NCI-H187 treated with DMSO at 0.1 percent for 48 hours (cell line): ENCODE measurements around the gene AK3.

Source experiments
- DNase-seq: peaks from one replicate; lab custom pipeline; 2025; lab: John Stamatoyannopoulos, UW

Gene AK3

DNA sequence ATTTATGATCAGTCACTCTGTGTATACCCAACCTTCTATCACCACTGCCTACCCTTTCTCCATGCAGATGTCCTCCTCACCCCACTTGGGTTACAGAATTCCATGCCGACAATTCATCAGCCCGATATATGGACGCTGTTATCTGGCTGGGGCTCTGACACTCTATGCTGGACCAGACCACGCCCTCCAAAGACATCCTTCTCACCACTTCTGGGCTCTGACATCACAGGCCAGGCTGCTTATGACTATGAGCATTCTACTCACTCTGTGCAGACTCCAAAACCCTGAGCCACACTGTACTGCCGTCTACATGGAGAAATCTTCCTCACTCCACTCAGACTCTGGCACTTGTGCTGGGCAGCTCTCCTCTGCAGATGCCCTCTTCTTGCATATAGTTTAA is 7.6 kb upstream of the AK3 start:
- DNase-seq = no peak

DNA sequence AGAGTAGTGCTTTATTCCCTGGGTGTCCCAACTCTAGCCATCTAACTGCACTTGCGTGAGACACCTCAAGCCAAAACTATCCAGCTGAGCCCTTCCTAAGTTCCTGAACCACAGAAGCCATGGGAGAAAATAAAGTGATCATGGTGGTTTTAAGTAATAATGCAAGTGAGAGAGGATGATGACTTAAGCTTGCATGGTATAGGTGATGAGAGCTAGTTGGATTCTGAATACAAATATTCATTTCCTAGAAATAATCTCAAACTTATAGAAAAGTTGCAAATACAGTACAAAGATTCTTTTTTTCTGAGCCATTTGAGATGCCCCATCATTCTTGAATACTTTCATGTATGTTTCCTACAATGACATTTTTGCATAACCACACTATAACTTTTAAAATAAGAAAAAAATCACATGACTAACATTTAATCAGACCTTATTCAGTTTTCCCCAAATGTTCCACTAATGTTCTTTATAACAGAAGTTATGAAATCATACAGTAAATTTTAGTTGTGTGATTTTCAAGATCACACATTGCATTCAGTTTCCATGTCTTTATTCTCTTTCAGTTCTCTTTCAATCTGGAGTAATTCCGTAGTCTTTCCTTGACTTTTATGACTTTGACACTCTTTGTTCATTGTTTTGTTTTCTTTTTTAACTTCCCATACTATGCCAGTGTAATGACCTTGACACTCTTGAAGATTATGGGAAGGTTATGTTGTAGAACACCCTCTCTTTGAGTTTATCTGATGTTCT is 5.5 kb upstream of the AK3 start:
- no peak for DNase-seq

DNA sequence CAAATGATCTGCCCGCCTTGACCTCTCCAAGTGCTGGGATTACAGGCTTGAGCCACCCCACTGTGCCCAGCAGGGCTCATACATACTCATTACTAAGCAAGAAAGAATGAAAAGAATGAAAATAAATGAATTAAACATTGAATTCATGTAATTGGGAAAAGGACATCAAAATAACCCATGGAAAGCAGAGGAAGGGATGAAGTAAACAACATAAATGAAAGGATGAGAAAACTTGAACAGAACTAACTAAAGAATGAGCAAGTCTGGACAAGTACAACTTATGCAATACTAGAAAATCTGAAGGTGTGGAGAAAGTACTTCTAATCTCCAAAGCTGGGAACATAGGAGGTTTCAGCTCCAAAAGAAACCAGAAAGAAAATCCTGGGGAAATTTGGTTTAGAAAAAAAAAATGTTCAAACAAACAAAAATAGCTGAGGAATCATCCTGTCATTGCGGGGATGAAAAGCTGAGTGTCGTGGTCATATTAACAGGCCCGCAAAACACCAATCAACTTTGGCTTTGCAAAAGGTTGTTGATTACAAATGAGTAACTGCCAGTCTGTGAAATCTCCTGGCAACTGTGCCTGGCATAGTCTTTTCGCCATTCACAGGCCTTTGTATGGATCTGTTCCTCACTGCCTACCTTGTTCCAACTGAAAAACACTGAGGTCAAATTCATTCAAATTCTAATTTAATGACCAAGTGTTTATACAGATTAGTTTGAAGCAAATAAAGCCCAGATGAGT is 2.3 kb upstream of the AK3 start:
- no peak for DNase-seq

DNA sequence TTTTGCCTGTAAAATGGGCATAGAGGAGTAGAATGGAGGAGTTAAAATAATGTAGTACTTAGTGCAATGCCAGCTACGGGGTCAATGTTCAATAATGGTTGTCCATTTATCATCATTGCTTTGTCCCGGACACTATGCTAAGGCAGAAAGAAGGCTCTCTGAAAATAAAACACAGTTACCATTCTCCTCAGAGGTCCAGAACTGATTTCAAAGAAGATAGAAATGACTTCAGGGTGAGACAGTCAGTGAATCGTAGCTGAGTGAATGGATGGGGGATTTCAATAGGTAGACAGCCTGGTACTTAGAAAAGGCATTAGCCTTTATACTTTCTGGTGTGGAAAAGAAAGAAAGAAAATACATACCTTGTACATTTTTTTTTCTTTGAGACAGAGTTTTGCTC is 1.2 kb upstream of the AK3 start:
- no peak for DNase-seq

DNA sequence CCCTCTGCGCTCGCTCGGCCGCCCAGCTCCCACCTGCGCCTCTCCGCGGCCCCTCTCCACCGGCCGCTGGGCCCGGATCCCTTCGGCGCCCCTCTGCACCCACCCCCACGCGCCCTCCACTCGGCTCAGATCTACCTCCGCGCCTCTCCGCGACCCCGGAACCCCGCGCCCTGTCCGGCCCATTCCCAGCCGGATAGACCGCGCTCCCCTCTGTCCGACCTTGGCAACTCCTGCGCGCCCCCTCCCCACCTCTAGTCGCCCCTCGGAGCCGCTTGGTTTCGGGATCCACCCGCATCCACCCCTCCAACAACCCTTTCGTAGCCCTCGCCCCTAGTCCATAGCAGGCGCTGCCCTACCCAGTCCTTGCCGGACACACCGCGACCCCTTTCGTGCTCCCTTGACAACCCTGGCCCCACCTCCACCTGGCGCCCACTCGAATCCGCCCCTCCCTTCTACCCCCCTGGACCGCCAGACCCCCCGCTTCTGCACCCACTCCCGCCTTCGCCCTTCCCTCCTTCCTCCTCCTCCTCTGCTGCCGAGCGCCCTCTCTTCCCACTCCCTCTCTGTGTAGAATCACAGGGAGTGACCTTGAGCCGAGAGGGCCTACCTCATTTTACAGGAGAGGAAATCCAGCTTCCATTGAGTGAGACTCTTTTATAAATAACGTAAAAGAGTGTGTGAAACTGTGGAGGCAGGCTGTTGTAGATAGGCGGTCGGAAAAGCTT is 525 bp upstream of the AK3 start:
- DNase-seq = no peak

DNA sequence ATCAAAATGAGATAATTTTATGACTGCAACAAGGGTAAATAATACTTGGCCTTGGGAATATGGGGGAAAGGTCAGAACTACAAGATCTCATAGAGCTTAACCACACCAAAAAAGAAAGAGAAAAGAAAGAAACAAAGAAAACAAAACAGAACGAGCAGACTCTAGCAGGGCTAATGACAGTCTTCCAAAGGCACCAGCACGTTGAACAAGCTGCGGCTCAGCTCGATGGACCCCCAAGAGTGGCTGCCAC is 689 bp downstream of the AK3 start:
- no peak for DNase-seq

DNA sequence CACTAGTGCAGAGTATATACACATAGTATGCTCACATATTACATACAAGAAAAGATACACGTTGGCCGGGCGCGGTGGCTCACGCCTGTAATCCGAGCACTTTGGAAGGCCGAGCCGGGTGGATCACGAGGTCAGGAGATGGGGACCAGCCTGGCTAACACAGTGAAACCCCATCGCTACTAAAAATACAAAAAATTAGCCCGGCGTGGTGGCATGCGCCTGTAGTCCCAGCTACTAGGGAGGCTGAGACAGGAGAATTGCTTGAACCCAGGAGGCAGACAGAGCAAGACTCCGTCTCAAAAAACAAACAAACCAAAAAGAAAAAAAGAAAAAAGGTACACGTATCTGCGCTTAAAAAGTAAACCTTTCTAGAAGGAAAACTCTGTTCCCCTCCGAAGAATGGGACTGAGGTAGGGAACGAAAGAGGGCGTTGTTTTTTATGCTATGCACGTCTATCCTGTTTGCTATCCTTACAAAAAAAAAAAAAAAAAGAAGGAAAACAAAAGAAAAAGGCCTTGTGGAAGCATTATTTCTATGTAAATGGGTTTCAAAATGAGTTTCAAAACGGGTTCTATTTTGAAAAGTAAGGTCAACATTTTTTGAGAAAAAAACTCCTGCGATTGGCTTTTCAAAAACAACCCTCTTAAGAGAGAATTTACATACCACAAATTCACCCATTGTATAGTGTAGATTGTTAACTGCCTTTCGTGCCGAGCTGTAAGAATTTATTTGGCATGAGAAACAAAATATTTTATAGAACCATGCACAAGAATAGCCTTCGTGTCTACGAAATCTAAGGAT is 1.2 kb downstream of the AK3 start:
- DNase-seq = no peak

DNA sequence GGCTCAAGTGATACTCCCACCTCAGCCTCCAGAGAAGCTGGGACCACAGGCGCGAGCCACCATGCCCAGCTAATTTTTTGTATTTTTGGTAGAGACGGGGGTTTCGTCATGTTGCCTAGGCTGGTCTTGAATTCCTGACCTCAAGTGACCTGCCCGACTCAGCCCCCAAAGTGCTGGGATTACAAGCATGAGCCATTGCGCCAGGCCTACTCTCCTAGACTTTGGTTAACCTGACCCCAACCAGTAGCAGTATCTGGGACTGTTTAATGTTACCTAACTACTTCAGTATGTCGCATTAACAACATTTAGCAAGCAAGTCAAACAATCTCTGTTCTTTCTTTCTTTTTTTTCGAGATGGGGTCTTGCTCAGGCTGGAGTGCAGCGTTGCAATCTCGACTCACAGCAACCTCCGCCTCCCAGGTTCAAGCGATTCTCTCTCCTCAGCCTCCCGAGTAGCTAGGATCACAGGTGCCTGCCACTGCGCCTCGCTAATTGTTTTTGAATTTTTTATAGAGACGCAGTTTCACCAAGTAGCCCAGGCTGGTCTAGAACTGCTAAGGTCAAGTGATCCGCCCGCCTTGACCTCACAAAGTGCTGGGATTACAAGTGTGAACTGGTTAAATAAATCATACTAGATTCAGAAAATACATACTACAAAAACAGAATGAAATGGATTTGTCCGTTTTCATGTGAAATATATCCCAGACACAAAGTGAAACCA is 2.0 kb downstream of the AK3 start:
- no peak for DNase-seq

DNA sequence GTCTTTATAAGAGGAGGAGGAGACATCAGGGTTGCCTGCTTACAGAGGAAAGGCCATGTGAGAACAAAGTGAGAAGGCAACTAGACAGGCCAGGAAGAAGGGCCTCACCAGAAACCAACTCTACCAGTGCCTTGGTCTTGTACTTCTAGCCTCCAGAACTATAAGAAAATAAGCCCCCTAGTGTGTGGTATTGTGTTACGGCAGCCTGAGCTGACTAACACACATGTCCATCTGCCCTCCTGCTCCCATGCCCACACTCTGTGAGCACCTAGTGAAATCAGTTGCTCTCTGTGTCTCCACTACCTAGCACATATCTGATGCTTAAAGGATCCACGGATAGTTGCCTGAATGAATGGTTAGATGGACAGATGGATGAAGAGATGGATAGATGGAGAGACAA is 6.9 kb downstream of the AK3 start:
- no peak for DNase-seq

DNA sequence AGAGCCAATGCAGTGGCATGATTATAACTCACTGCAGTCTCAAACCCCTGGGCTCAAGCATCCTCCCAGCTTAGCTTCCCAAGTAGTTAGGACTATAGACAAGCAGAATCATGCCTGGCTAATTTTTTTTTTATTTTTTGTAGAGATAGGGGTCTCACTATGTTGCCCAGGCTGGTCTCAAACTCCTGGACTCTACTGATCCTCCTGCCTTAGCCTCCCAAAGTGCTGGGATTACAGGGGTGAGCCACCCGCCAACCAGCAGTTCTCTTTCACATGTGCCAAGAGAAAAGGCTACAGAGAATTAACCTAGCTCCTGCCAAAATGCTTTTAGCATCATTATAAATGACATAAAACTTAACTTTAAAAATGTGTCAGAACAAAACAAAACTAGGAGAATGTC is 8.1 kb downstream of the AK3 start:
- no peak for DNase-seq

DNA sequence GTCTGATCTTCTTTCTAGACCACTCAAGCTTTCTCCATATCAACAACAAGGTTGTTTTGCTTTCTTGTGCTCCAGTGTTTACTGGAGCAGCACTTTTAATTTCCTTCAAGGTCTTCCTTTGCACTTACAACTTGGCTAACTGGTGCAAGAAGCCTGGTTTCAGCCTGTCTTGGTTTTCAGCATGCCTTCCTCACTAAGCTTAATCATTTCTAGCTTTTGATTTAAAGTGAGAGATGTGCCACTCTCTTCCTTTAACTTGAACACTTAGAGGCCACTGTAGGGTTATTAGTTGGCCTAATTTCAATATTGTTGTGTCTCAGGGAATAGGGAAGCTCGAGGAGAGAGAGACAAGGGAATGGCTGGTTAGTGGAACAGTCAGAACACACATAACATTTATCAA is 13.4 kb downstream of the AK3 start:
- no peak for DNase-seq

DNA sequence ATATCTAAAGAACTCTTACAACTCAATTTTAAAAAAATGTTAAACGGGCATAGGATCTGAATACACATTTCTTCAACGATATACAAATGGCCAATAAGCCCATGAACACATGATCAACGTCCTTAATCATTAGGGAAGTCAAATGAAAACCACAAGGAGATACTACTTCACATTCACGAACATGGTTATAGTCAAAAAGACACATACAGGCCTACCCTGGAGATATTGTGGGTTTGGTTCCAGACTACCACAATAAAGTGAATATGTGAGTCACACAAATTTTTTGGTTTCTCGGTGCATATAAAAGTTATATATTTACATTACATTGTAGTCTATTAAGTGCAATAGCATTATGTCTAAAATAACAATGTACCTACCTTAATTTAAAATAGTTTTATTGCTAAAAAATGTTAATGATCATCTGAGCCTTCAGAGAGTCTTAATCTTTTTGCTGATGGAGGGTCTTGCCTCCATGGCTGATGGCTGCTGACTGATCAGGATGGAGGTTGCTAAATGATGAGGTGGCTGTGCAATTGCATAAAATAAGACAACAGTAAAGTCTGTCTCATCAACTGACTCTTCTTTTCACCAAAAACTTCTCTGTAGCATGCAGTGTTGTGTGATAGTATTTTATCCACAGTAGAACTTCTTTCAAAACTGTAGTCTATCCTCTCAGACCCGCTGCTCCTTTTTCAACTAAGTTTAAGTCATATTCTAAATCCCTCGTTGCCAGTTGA is 15.1 kb downstream of the AK3 start:
- DNase-seq = no peak

DNA sequence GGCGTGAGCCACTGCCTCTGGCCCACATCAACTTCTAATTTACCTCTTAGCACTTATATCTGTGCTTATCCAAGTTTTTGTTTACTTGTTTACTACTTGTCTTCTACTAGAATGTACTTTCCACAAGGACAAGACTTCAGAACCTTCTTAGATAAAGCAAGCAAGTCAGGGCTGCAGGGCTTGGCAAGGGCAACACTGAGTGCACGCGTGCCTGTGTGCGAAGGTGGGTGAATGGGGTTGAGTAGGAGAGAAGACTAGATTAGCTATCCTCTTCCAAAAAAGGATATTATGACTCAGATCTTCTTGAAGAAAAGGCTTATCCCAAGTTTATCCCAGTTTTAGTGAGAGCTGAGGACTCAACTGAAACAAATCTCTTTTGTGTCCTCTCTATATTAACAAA is 19.3 kb downstream of the AK3 start:
- DNase-seq = no peak

DNA sequence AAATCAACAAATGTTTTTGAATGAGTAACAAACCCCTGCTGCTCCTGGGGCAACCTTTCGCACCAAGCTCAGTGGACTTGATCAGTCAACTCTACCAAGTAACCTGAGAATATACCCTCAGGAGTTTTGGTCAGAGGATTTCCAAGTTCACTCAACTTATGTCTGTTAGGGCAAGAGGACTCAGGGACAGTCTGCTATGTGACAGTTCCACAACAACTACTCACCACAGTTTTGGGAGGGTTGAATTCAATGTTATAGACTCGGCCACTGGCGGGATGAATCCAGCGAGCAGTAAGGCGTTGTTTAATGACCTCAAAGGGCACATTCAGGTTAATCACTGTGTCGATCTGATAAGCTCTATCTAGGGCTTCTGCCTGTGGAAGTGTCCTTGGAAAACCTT is 22.1 kb downstream of the AK3 start:
- DNase-seq = no peak

DNA sequence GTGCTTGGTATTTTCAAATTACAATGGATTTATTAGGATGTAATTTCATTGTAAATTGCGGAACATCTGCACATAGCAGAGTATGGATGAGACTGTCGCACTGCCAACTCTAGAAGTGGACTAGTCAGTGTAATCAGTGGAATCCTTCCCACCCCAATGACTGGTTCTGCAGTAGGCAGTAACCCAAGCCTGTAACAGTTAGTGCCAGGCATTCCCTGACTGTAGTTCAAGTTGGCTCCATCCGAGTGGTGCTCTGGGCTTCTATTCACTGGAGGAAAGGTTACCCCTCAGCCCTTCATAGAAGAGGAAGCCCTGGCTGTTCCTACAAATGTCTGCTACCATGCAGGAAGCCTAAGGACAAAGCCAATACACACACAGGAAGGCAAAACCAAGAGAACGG is 23.2 kb downstream of the AK3 start:
- DNase-seq = no peak

DNA sequence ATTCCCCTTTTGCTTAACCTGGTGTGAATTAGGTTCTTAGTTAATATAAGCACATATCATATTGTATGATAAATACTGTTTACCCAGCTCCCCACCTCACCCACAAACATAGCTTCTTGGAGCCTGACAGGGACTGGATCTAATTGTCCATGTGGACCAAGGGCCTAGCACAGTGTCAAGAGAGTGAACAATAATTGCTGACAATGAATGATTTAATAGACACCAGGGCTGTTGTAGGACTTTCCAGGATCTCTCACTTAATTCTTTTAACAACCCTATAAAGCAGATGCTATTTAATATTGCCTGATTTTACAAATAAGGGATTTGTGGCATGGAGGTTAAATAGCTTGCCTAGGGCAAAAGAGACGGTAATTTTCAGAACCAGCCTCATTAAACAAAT is 24.8 kb downstream of the AK3 start:
- no peak for DNase-seq

DNA sequence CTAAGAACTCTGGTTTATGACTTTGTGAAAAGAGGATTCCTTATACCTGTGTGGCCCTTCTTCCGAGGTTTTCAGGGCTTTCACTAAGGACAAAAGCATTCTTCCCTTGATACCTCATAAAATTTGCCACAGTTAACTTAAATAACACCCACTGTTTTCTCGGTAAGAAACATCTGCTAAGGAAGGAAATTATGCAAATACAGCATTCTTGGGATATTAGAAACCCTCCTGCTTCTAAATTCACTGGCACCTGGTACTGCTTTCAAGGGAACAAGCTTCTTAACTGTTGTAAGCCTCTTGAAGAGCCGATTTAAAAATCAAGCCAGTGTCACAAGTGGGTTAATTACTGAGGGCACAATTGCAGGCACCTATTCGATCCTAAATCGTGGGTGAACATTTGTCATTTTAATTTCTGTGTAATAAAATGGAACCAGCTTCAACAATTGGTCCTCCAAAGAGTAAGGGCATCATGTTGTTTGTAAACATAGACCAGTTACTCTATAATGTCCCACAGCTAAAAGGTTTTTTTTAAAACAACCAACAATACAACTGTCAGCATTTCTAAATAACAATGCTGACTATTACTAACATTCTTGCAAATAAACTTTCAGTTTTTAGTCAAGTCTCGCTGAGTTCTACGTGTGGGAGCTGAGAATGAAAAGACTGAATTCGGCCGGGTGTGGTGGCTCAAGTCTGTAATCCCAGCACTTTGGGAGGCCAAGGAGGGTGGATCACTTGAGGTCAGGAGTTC is 26.6 kb downstream of the AK3 start:
- DNase-seq = no peak

DNA sequence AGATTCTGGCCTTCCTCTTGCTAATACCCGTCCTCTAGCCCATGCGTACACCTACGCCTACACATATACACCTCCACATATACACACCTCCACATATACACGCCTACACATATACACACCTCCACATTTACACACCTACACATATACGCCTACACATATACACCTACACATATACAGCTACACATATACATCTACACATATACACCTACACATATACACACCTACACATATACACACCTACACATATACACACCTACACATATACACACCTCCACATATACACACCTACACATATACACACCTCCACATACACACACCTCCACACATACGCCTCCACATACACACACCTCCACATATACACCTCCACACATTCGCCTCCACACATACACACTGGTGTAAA is 27.2 kb downstream of the AK3 start:
- no peak for DNase-seq

DNA sequence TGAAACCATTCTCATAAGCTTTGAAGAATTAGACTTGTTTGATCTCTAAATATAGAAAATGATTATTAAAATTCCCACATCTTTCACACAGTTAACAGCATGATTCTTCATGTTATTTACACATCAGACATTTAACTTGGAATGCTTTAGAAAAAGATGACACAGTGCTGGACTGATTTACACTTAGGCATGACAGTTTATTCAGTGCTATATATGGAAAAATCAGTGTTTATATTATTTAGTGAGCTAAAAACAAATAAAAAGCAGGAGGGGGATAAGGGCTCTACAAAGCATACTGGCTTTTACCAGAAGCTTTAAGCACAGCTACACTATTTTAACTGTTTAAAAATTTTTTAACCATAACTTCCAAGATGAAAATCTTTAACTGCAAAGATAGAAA is 31.6 kb downstream of the AK3 start:
- no peak for DNase-seq

DNA sequence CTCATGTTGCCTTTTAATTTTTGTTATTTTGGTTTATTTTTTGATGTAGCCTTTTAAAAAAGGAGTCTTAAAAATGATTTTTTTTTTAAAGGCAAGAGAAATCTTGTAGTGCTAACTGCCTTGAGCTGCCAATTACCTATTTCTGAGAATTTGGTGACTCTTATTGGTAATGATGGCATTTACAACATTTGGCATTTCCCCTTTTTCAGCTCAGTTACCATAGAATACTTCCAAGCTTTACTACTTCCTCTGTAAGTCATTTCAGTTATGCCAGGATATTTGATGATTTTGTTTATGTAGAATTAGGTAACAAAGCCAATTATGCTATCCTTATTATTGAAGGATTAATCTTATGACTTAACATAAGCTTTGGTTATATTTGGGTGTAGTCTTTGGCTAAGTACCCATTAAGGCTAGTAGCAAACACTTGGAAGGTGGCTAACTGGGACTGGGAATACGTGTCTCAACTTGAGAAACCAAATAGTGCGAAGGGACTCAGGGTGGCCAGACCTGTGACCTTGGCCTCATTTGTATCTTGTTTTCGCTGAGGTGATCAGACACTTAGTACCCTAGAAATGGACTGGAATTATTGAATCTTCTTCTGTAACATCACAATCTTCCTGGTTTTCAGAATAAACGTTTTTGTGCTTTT is 33.9 kb downstream of the AK3 start:
- no peak for DNase-seq
